Ascending aorta (tissue), 2 donors: ENCODE results near the gene NOTCH4. TPM values are rescaled to one million over a fixed set of nuclear protein-coding genes. Genes with fewer than 3 reads are reported as not detected.

Experiments
- DNase-seq, 2 donors: peaks; one replicate each; pipeline ENCODE4 v3.0.0-alpha.2; 2019; ENCODE audit warnings: low spot score in 2 of 2
- H3K27ac ChIP-seq, 2 donors: fragments of 200-600 bp; sonication (generic); one replicate each; pipeline ENCODE4 v1.5.1; 2016 to 2017; ENCODE audit warnings: mild to moderate bottlenecking in 1 of 2
- H3K27me3 ChIP-seq: fragments of 200-600 bp; sonication (generic); one replicate; pipeline ENCODE4 v1.5.1; 2017
- H3K36me3 ChIP-seq, 2 donors: fragments of 200-600 bp; sonication (generic); one replicate each; pipeline ENCODE4 v1.5.1; 2016
- H3K4me1 ChIP-seq, 2 donors: fragments of 200-600 bp; sonication (generic); one replicate each; pipeline ENCODE4 v1.5.1; 2016 to 2017; ENCODE audit warnings: mild to moderate bottlenecking in 1 of 2
- H3K4me3 ChIP-seq, 2 donors: fragments of 200-600 bp; sonication (generic); one replicate each; pipeline ENCODE4 v1.5.1; 2016 to 2017; ENCODE audit warnings: mild to moderate bottlenecking in 1 of 2
- H3K9me3 ChIP-seq, 2 donors: fragments of 200-600 bp; sonication (generic); one replicate each; pipeline ENCODE4 v1.5.1; 2016
- CTCF ChIP-seq, 3 experiments: fragments of 200-600 bp in 2 of 3; fragments of 450-650 bp in 1 of 3; sonication (generic) in 2 of 3; IDR thresholded peaks; one replicate each; pipeline ENCODE4 v1.5.1; 2016 to 2019; ENCODE audit warnings: antibody characterized with exemption in 3 of 3, mild to moderate bottlenecking in 1 of 3, moderate library complexity in 1 of 3
- intact Hi-C: fragments of 100-400 bp; cut with DNase I; formaldehyde crosslinking; loops from one replicate; pipeline ENCODE4 v1.15.1; 2023
- total RNA-seq: library from RNA; depleted of rRNA; stranded (reverse); fragments of >200 nt; gene quantifications from one replicate; pipeline ENCODE4 v1.1.0, GENCODE V29; 2016

The NOTCH4 gene
- total RNA-seq, 1 donor from 2014 or later: 198 TPM

- DNase-seq: no peak
- Histone ChIP-seq H3K36me3 (peaks cover 29 to 32% of the 10 kb centered on the region in 2 donors), H3K4me3 (no peak overlapping the region), H3K27me3 (no peaks in the 10 kb centered on the region), H3K4me1 (peaks cover 4 to 9% of the 10 kb centered on the region in 2 donors), H3K27ac (no peak overlapping the region), H3K9me3 (no peaks in the 10 kb centered on the region)
- intact Hi-C loops: loop anchor here (10.0 kb wide), 2 partner anchors 113 to 423 kb away; partner anchors contain the start of gene CLIC1
- no peak for TF ChIP-seq CTCF (IDR thresholded peaks at IDR 0.05)
Measured at GRCh38 chr6:32158052-32158451, 65.8 kb downstream of the NOTCH4 start.

- Histone ChIP-seq H3K4me1 (peaks cover 4 to 18% of the 10 kb centered on the region in 2 donors), H3K27me3 (no peaks in the 10 kb centered on the region), H3K9me3 (no peaks in the 10 kb centered on the region), H3K36me3 (peaks cover 24 to 25% of the 10 kb centered on the region in 2 donors), H3K27ac (no peak overlapping the region), H3K4me3 (no peak overlapping the region)
- DNase-seq: no peak
- no peak for TF ChIP-seq CTCF (IDR thresholded peaks at IDR 0.05)
- intact Hi-C loops: loop anchor here (10.0 kb wide), 2 partner anchors 112 to 422 kb away; partner anchors contain the start of gene CLIC1
Measured at GRCh38 chr6:32156891-32157290, 67.0 kb downstream of the NOTCH4 start.

GRCh38 chr6:32154514-32155161, 69.2 kb downstream of the NOTCH4 start:
- peak; percentile 45 to 74 (median 72) for TF ChIP-seq CTCF (IDR thresholded peaks at IDR 0.05)
- Histone ChIP-seq H3K27me3 (no peaks in the 10 kb centered on the region), H3K9me3 (no peaks in the 10 kb centered on the region), H3K36me3 (peaks cover 21 to 24% of the 10 kb centered on the region in 2 donors), H3K4me3 (peak overlapping the region; percentile 79 to 86), H3K4me1 (peaks cover 12 to 27% of the 10 kb centered on the region in 2 donors), H3K27ac (peak overlapping the region; percentile 90 to 96)
- intact Hi-C loops: loop anchor here (1.0 to 10.0 kb wide), 6 partner anchors 35 to 420 kb away; partner anchors contain the start of genes CLIC1, NELFE and SKIC2
- DNase-seq: peak in 1 of 2 donors; percentile 84

- peaks cover 12 to 27% of the 10 kb centered on the region in 2 donors for H3K4me1 ChIP-seq
Measured at GRCh38 chr6:32153564-32154513, 70.0 kb downstream of the NOTCH4 start, which contains the start of gene PPT2. PPT2 (plus strand) TSS chr6:32154141; CDS start chr6:32154595, 454 bp downstream.

More at GRCh38 chr6:32153564-32154513, 70.0 kb downstream of the NOTCH4 start, which contains the start of gene PPT2:
- intact Hi-C loops: loop anchor here (1.0 to 10.0 kb wide), 8 partner anchors 22 to 419 kb away; partner anchors contain the start of genes AGPAT1, CLIC1, FKBPL and NELFE
- H3K36me3 ChIP-seq: peaks cover 25 to 29% of the 10 kb centered on the region in 2 donors
- no peaks in the 10 kb centered on the region for H3K9me3 ChIP-seq
- peak within 1 kb of the TSS; percentile 79 to 86 for H3K4me3 ChIP-seq
- no peaks in the 10 kb centered on the region for H3K27me3 ChIP-seq
- H3K27ac ChIP-seq: peak within 1 kb of the TSS; percentile 90 to 96
- peak; percentile 70 to 96 for DNase-seq
- TF ChIP-seq CTCF (IDR thresholded peaks at IDR 0.05): peak in 1 of 3 experiments; percentile 21
